HEK293 (cell line): ENCODE results near the gene KRTAP16-1.

Source experiments
- CTCF ChIA-PET: fragments of 350-600 bp; formaldehyde crosslinking; extraction: SDS; loops from one replicate; lab custom pipeline; 2021; ENCODE audit warnings: antibody characterized with exemption; lab: Yijun Ruan, JAX
- POLR2A ChIA-PET: fragments of 300-600 bp; formaldehyde crosslinking; extraction: SDS; loops from one replicate; lab custom pipeline; 2020; ENCODE audit warnings: antibody characterized with exemption, inconsistent platforms; lab: Yijun Ruan, JAX
- H3K27ac ChIP-seq: fragments of 200-500 bp; sonication (Bioruptor generic); 2 replicates; pipeline ENCODE4 v1.5.1; 2014; ENCODE audit warnings: low read depth, low read length, control low read depth, inconsistent platforms; ENCODE audit errors: extremely low read depth
- H3K36me3 ChIP-seq, 2 experiments: fragments of 200-500 bp in 1 of 2; sonication (Bioruptor generic) in 1 of 2; 1 replicate in 1 of 2; 2 replicates in 1 of 2; pipeline ENCODE4 v1.5.1; 2014 to 2017; ENCODE audit warnings: inconsistent platforms in 2 of 2, low read length in 2 of 2; ENCODE audit not compliant: control insufficient read depth in 2 of 2, insufficient read depth in 1 of 2
- H3K4me1 ChIP-seq: fragments of 200-500 bp; sonication (Bioruptor generic); 2 replicates; pipeline ENCODE4 v1.5.1; 2014; ENCODE audit warnings: mild to moderate bottlenecking, low read length, inconsistent platforms; ENCODE audit not compliant: control insufficient read depth, insufficient read depth
- H3K4me3 ChIP-seq: 2 replicates; pipeline ENCODE4 v1.5.1; 2011; ENCODE audit warnings: low read depth, mild to moderate bottlenecking, control low read depth, low read length, moderate library complexity
- H3K9me3 ChIP-seq: fragments of 200-500 bp; sonication (Bioruptor generic); 2 replicates; pipeline ENCODE4 v1.5.1; 2014; ENCODE audit warnings: low read depth, low read length, inconsistent platforms; ENCODE audit not compliant: control insufficient read depth, insufficient read depth
- EGR2 ChIP-seq: fragments of 450-650 bp; formaldehyde crosslinking; IDR thresholded peaks from 2 replicates; pipeline ENCODE4 v1.5.1; 2016; ENCODE audit warnings: low read depth, missing biosample characterization, missing genetic modification characterization
- MEIS1 ChIP-seq: sonication (generic); formaldehyde crosslinking; IDR thresholded peaks from 2 replicates; pipeline ENCODE4 v1.8.1; 2022; ENCODE audit warnings: missing genetic modification reagents, mild to moderate bottlenecking, borderline replicate concordance
- OSR2 ChIP-seq: fragments of 450-650 bp; formaldehyde crosslinking; IDR thresholded peaks from 2 replicates; pipeline ENCODE4 v1.5.1; 2016; ENCODE audit warnings: missing biosample characterization, missing genetic modification characterization
- PBX3 ChIP-seq: sonication (generic); formaldehyde crosslinking; IDR thresholded peaks from 2 replicates; pipeline ENCODE4 v1.8.1; 2022; ENCODE audit warnings: mild to moderate bottlenecking, moderate library complexity, missing genetic modification reagents
- PRDM1 ChIP-seq: fragments of 450-650 bp; formaldehyde crosslinking; IDR thresholded peaks from 2 replicates; pipeline ENCODE4; 2016; ENCODE audit warnings: missing biosample characterization, missing genetic modification characterization
- SCRT1 ChIP-seq: fragments of 450-650 bp; formaldehyde crosslinking; IDR thresholded peaks from 2 replicates; pipeline ENCODE4 v1.5.1; 2016; ENCODE audit warnings: missing biosample characterization, missing genetic modification characterization, borderline replicate concordance
- ZNF121 ChIP-seq: fragments of 450-650 bp; formaldehyde crosslinking; IDR thresholded peaks from 2 replicates; pipeline ENCODE4 v1.5.1; 2016; ENCODE audit warnings: missing biosample characterization, missing genetic modification characterization
- ZNF175 ChIP-seq: fragments of 450-650 bp; formaldehyde crosslinking; IDR thresholded peaks from 2 replicates; pipeline ENCODE4 v1.5.1; 2016; ENCODE audit warnings: missing biosample characterization, missing genetic modification characterization
- ZNF202 ChIP-seq: fragments of 450-650 bp; formaldehyde crosslinking; IDR thresholded peaks from 2 replicates; pipeline ENCODE4 v1.5.1; 2016; ENCODE audit warnings: missing biosample characterization, missing genetic modification characterization, borderline replicate concordance
- ZNF280D ChIP-seq: fragments of 450-650 bp; formaldehyde crosslinking; IDR thresholded peaks from 2 replicates; pipeline ENCODE4 v1.5.1; 2016; ENCODE audit warnings: missing biosample characterization, missing genetic modification characterization
- ZNF341 ChIP-seq: fragments of 450-650 bp; formaldehyde crosslinking; IDR thresholded peaks from 2 replicates; pipeline ENCODE4; 2016; ENCODE audit warnings: low read depth, missing biosample characterization, missing genetic modification characterization
- ZNF449 ChIP-seq: fragments of 450-650 bp; formaldehyde crosslinking; IDR thresholded peaks from 2 replicates; pipeline ENCODE4 v1.5.1; 2017; ENCODE audit warnings: missing biosample characterization, mild to moderate bottlenecking, missing genetic modification characterization, moderate library complexity
- ZNF48 ChIP-seq: fragments of 450-650 bp; formaldehyde crosslinking; IDR thresholded peaks from 2 replicates; pipeline ENCODE4 v1.5.1; 2016; ENCODE audit warnings: missing biosample characterization, missing genetic modification characterization
- ZNF513 ChIP-seq: fragments of 450-650 bp; IDR thresholded peaks from 2 replicates; pipeline ENCODE4 v1.5.1; 2018; ENCODE audit warnings: missing biosample characterization, missing genetic modification characterization
- ZNF548 ChIP-seq: fragments of 450-650 bp; formaldehyde crosslinking; IDR thresholded peaks from 2 replicates; pipeline ENCODE4 v1.5.1; 2016; ENCODE audit warnings: missing biosample characterization, missing genetic modification characterization
- ZNF549 ChIP-seq: fragments of 450-650 bp; IDR thresholded peaks from 2 replicates; pipeline ENCODE4 v1.5.1; 2018; ENCODE audit warnings: missing biosample characterization, missing genetic modification characterization, mild to moderate bottlenecking, inconsistent platforms, moderate library complexity
- ZNF596 ChIP-seq: fragments of 450-650 bp; IDR thresholded peaks from 2 replicates; pipeline ENCODE4 v1.5.0; 2018; ENCODE audit warnings: missing biosample characterization, mild to moderate bottlenecking, missing genetic modification characterization, moderate library complexity
- ZNF610 ChIP-seq: fragments of 450-650 bp; formaldehyde crosslinking; IDR thresholded peaks from 2 replicates; pipeline ENCODE4 v1.5.1; 2016; ENCODE audit warnings: missing biosample characterization, missing genetic modification characterization, borderline replicate concordance
- ZNF626 ChIP-seq: fragments of 450-650 bp; sonication (Bioruptor Pico); formaldehyde crosslinking; IDR thresholded peaks from 2 replicates; pipeline ENCODE4 v1.5.1; 2018; ENCODE audit warnings: missing biosample characterization, missing genetic modification characterization, inconsistent platforms
- ZNF701 ChIP-seq: fragments of 450-650 bp; formaldehyde crosslinking; IDR thresholded peaks from 2 replicates; pipeline ENCODE4 v1.5.1; 2016; ENCODE audit warnings: missing biosample characterization, missing genetic modification characterization
- ZNF776 ChIP-seq: fragments of 450-650 bp; formaldehyde crosslinking; IDR thresholded peaks from 2 replicates; pipeline ENCODE4 v1.5.0; 2017; ENCODE audit warnings: missing biosample characterization, missing genetic modification characterization, borderline replicate concordance
- ZNF843 ChIP-seq: fragments of 450-650 bp; formaldehyde crosslinking; IDR thresholded peaks from 2 replicates; pipeline ENCODE4 v1.5.1; 2016; ENCODE audit warnings: missing biosample characterization, missing genetic modification characterization
- TF ChIP-seq, protein P1 (sequence below): fragments of 450-650 bp; formaldehyde crosslinking; IDR thresholded peaks from 2 replicates; pipeline ENCODE4 v1.5.1; 2016; ENCODE audit warnings: missing biosample characterization, missing genetic modification characterization
- TF ChIP-seq, protein P2 (sequence below): fragments of 450-650 bp; formaldehyde crosslinking; conservative IDR thresholded peaks from 2 replicates; pipeline ENCODE4 v1.5.1; 2016; ENCODE audit warnings: low read depth, missing biosample characterization, missing genetic modification characterization

KRTAP16-1 gene

DNA sequence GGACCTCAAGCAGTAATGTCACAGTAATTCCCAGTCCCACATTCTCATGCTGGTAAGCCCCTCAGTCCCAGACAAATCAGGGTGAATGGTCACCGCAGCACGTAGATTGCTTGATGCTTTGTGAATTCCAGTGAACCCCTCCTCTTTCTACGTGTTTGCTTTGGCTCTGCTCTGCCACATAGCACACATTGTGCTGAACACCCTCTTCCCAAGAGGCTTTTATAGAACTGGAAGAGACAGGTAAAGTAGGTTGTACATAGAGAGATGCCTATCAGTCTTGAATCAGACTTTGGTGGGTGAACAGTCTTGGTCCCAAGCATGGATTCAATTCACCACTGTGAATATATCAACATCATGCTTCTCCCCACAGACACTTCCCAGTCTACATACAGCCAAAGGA lies 44.5 kb downstream of the KRTAP16-1 start (continued):
- TF ChIP-seq ZNF280D (tag by site-specific recombination) (no peak), ZNF175 (tag by site-specific recombination) (no peak), ZNF701 (tag by site-specific recombination) (no peak), ZNF341 (no peak), EGR2 (tag by site-specific recombination) (no peak), PRDM1 (tag by site-specific recombination) (no peak), ZNF610 (tag by site-specific recombination) (no peak), OSR2 (tag by site-specific recombination) (no peak), ZNF843 (no peak), ZNF202 (tag by site-specific recombination) (no peak), ZNF48 (no peak), ZNF596 (tag by site-specific recombination) (no peak), PBX3 (CRISPR knock-in tag) (no peak), ZNF449 (tag by site-specific recombination) (no peak), ZNF776 (tag by site-specific recombination) (no peak)
- TF ChIP-seq, protein P1, sequence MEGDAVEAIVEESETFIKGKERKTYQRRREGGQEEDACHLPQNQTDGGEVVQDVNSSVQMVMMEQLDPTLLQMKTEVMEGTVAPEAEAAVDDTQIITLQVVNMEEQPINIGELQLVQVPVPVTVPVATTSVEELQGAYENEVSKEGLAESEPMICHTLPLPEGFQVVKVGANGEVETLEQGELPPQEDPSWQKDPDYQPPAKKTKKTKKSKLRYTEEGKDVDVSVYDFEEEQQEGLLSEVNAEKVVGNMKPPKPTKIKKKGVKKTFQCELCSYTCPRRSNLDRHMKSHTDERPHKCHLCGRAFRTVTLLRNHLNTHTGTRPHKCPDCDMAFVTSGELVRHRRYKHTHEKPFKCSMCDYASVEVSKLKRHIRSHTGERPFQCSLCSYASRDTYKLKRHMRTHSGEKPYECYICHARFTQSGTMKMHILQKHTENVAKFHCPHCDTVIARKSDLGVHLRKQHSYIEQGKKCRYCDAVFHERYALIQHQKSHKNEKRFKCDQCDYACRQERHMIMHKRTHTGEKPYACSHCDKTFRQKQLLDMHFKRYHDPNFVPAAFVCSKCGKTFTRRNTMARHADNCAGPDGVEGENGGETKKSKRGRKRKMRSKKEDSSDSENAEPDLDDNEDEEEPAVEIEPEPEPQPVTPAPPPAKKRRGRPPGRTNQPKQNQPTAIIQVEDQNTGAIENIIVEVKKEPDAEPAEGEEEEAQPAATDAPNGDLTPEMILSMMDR (tag by site-specific recombination), result no peak

GRCh38 chr17:41263212-41263611 lies 45.9 kb downstream of the KRTAP16-1 start:
- CTCF ChIA-PET, result no interaction called here
- POLR2A ChIA-PET, result no interaction called here
- TF ChIP-seq ZNF513 (tag by site-specific recombination) (no peak), ZNF549 (tag by site-specific recombination) (no peak), MEIS1 (no peak), SCRT1 (tag by site-specific recombination) (no peak), ZNF626 (no peak), ZNF121 (tag by site-specific recombination) (no peak), ZNF548 (no peak), ZNF776 (tag by site-specific recombination) (no peak), PBX3 (CRISPR knock-in tag) (no peak)
- TF ChIP-seq, protein P2, sequence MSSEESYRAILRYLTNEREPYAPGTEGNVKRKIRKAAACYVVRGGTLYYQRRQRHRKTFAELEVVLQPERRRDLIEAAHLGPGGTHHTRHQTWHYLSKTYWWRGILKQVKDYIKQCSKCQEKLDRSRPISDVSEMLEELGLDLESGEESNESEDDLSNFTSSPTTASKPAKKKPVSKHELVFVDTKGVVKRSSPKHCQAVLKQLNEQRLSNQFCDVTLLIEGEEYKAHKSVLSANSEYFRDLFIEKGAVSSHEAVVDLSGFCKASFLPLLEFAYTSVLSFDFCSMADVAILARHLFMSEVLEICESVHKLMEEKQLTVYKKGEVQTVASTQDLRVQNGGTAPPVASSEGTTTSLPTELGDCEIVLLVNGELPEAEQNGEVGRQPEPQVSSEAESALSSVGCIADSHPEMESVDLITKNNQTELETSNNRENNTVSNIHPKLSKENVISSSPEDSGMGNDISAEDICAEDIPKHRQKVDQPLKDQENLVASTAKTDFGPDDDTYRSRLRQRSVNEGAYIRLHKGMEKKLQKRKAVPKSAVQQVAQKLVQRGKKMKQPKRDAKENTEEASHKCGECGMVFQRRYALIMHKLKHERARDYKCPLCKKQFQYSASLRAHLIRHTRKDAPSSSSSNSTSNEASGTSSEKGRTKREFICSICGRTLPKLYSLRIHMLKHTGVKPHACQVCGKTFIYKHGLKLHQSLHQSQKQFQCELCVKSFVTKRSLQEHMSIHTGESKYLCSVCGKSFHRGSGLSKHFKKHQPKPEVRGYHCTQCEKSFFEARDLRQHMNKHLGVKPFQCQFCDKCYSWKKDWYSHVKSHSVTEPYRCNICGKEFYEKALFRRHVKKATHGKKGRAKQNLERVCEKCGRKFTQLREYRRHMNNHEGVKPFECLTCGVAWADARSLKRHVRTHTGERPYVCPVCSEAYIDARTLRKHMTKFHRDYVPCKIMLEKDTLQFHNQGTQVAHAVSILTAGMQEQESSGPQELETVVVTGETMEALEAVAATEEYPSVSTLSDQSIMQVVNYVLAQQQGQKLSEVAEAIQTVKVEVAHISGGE (tag by site-specific recombination), result no peak

More at GRCh38 chr17:41263212-41263611, 45.9 kb downstream of the KRTAP16-1 start:
- no peaks in the 10 kb centered on the region for H3K36me3 ChIP-seq
- H3K4me1 ChIP-seq, result no peaks in the 10 kb centered on the region
- H3K9me3 ChIP-seq, result no peaks in the 10 kb centered on the region
- H3K27ac ChIP-seq, result no peak overlapping the region
- no peak overlapping the region for H3K4me3 ChIP-seq
